Stimulated activated effector memory CD8-positive, alpha-beta T cell treated with anti-CD3 and anti-CD28 coated beads, Interleukin-12 subunit alpha, Interleukin-12 subunit beta, amount 100 ng/mL, for 72 hours (primary cell): Measurements from ENCODE around the gene SYT12.
A peak's percentile ranks its signal among the peaks of the same experiment; 100 is the strongest.

Experiments used
- ATAC-seq: fragments of 150-1000 bp; cut with Tn5 transposase; 2 replicates; pipeline ENCODE4 v1.10.0; 2021
- DNase-seq, 2 donors: peaks; one replicate each; pipeline ENCODE4 v3.0.0; 2021 to 2022; ENCODE audit warnings: low spot score in 2 of 2
- H3K27ac Mint-ChIP-seq: one replicate; pipeline ENCODE4 v1.8.0; 2022; ENCODE audit warnings: mild to moderate bottlenecking, mixed read lengths
- H3K36me3 Mint-ChIP-seq: one replicate; pipeline ENCODE4 v1.8.0; 2022; ENCODE audit warnings: mild to moderate bottlenecking, mixed read lengths
- H3K4me1 Mint-ChIP-seq: one replicate; pipeline ENCODE4 v1.8.0; 2022; ENCODE audit warnings: mixed read lengths
- H3K4me3 Mint-ChIP-seq: one replicate; pipeline ENCODE4 v1.8.0; 2022; ENCODE audit warnings: mild to moderate bottlenecking, mixed read lengths
- H3K9me3 Mint-ChIP-seq: one replicate; pipeline ENCODE4 v1.8.0; 2022; ENCODE audit warnings: mixed read lengths

The SYT12 gene

GRCh38 chr11:67013511-67014045 is 9.4 kb upstream of the SYT12 start:
- ATAC-seq, result no peak

GRCh38 chr11:67014343-67014742 is 8.6 kb upstream of the SYT12 start:
- Mint-ChIP-seq H3K27ac (no peak overlapping the region), H3K4me3 (no peak overlapping the region), H3K4me1 (no peaks in the 10 kb centered on the region), H3K36me3 (no peaks in the 10 kb centered on the region), H3K9me3 (no peaks in the 10 kb centered on the region)
- ATAC-seq (no peak), DNase-seq (no peak)

More at GRCh38 chr11:67013511-67014045, 9.4 kb upstream of the SYT12 start:
- Mint-ChIP-seq H3K27ac (no peak overlapping the region), H3K4me3 (no peak overlapping the region), H3K36me3 (no peaks in the 10 kb centered on the region), H3K9me3 (no peaks in the 10 kb centered on the region), H3K4me1 (no peaks in the 10 kb centered on the region)
- DNase-seq, result no peak

GRCh38 chr11:67015048-67015447 is 7.9 kb upstream of the SYT12 start:
- no peak for DNase-seq
- Mint-ChIP-seq H3K27ac (no peak overlapping the region), H3K4me1 (no peaks in the 10 kb centered on the region), H3K36me3 (no peaks in the 10 kb centered on the region), H3K4me3 (no peak overlapping the region), H3K9me3 (no peaks in the 10 kb centered on the region)
- ATAC-seq, result no peak

- Mint-ChIP-seq H3K4me3 (no peak overlapping the region), H3K4me1 (peaks cover 9% of the 10 kb centered on the region), H3K36me3 (no peaks in the 10 kb centered on the region), H3K27ac (no peak overlapping the region), H3K9me3 (no peaks in the 10 kb centered on the region)
- no peak for ATAC-seq
- DNase-seq, result no peak
Measured at GRCh38 chr11:67016550-67016949, 6.4 kb upstream of the SYT12 start.

- no peaks in the 10 kb centered on the region for H3K36me3 Mint-ChIP-seq
- peaks cover 43% of the 10 kb centered on the region for H3K4me1 Mint-ChIP-seq
- peak; percentile 82 for ATAC-seq
- no peak overlapping the region for H3K27ac Mint-ChIP-seq
- H3K4me3 Mint-ChIP-seq, result no peak overlapping the region
- H3K9me3 Mint-ChIP-seq, result no peaks in the 10 kb centered on the region
- DNase-seq, result no peak
Measured at GRCh38 chr11:67020949-67021348, 2.0 kb upstream of the SYT12 start.

GRCh38 chr11:67022341-67022933 is 497 bp upstream of the SYT12 start:
- no peaks in the 10 kb centered on the region for H3K36me3 Mint-ChIP-seq
- no peaks in the 10 kb centered on the region for H3K9me3 Mint-ChIP-seq
- DNase-seq (no peak), ATAC-seq (no peak)
- peaks cover 43% of the 10 kb centered on the region for H3K4me1 Mint-ChIP-seq
- no peak overlapping the region for H3K27ac Mint-ChIP-seq
- H3K4me3 Mint-ChIP-seq, result peak overlapping the region; percentile 71

DNA sequence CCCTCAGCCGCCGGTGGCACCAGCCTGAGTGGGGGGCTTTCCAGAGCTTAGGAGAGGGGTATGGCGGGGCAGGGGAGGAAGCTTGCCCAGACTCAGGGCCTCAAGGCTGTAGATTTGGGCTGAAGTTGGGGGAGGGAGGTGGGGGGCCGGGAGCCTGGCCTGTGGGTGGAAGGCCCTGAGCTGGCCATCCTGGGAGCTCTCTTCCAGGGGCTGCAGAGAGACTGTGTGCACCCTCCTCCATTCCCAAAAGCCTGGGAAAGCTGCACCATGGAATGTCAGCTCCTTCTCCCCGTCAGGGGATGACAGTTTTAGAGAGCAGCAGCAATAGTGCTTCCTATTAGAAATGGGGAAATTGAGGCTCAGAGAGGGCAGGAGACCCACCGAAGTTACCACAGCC is 1.0 kb downstream of the SYT12 start:
- peaks cover 43% of the 10 kb centered on the region for H3K4me1 Mint-ChIP-seq
- H3K4me3 Mint-ChIP-seq, result peak overlapping the region; percentile 71
- no peaks in the 10 kb centered on the region for H3K9me3 Mint-ChIP-seq
- H3K27ac Mint-ChIP-seq, result no peak overlapping the region
- H3K36me3 Mint-ChIP-seq, result no peaks in the 10 kb centered on the region
- no peak for ATAC-seq
- no peak for DNase-seq

GRCh38 chr11:67024410-67024809 is 1.5 kb downstream of the SYT12 start:
- H3K27ac Mint-ChIP-seq, result peak overlapping the region; percentile 61
- ATAC-seq (peak; percentile 55), DNase-seq (peak; percentile 16 to 74)
- H3K9me3 Mint-ChIP-seq, result no peaks in the 10 kb centered on the region
- H3K36me3 Mint-ChIP-seq, result no peaks in the 10 kb centered on the region
- H3K4me3 Mint-ChIP-seq, result peak overlapping the region; percentile 71
- peaks cover 43% of the 10 kb centered on the region for H3K4me1 Mint-ChIP-seq

DNA sequence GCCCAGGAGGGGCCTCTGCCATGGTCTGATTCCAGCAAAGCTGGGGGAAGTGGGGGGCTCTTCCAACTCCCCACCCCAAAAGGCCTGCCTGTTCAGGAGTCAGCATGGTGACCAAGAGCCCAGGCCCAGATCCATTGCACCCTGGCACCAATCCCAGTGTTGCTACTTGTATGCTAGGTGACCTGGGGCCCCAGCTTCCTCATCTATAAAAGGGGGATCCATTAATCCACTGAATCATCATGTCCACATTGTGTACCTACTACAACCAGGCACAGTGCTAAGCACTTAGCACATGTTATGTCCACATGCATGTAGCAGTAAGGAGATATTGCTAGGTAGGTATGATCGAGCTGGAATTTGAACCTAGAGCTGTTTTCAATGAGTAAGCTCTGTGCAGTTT is 2.0 kb downstream of the SYT12 start:
- Mint-ChIP-seq H3K4me3 (peak overlapping the region; percentile 71), H3K9me3 (no peaks in the 10 kb centered on the region), H3K36me3 (no peaks in the 10 kb centered on the region), H3K4me1 (peaks cover 43% of the 10 kb centered on the region), H3K27ac (peak overlapping the region; percentile 61)
- DNase-seq (no peak), ATAC-seq (no peak)

- Mint-ChIP-seq H3K4me3 (no peak overlapping the region), H3K36me3 (no peaks in the 10 kb centered on the region), H3K27ac (no peak overlapping the region), H3K4me1 (peaks cover 42% of the 10 kb centered on the region), H3K9me3 (no peaks in the 10 kb centered on the region)
- DNase-seq (no peak), ATAC-seq (no peak)
Measured at GRCh38 chr11:67025750-67026149, 2.8 kb downstream of the SYT12 start.

- no peaks in the 10 kb centered on the region for H3K9me3 Mint-ChIP-seq
- no peaks in the 10 kb centered on the region for H3K36me3 Mint-ChIP-seq
- DNase-seq (no peak), ATAC-seq (no peak)
- no peak overlapping the region for H3K27ac Mint-ChIP-seq
- no peak overlapping the region for H3K4me3 Mint-ChIP-seq
- peaks cover 33% of the 10 kb centered on the region for H3K4me1 Mint-ChIP-seq
Measured at GRCh38 chr11:67026941-67027340, 4.0 kb downstream of the SYT12 start.

DNA sequence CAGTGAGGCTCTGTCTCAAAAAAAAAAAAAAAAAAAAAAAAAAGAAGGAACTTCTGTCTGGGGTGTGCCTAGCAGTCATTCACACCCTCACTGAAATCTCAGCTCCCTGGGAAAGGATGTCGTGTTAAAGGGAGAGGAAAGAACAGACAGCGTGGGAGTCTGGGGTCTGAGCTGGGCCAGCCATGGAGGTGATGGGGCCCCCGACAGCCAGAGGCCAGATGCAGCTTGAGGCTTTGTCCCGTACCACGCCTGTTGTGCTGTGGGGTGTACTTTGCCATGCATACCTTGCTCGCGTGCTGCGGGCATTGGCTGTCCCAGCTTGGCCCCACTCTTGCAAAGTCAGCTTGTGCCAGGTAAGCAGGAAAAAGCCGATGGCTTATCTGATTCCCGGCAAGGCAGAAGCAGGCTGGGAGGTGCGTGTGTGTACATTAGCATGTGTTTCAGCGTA is 4.6 kb downstream of the SYT12 start:
- Mint-ChIP-seq H3K36me3 (no peaks in the 10 kb centered on the region), H3K27ac (no peak overlapping the region), H3K4me1 (peaks cover 28% of the 10 kb centered on the region), H3K9me3 (no peaks in the 10 kb centered on the region), H3K4me3 (no peak overlapping the region)
- ATAC-seq (no peak), DNase-seq (no peak)

- no peak for ATAC-seq
- no peak for DNase-seq
- no peaks in the 10 kb centered on the region for H3K36me3 Mint-ChIP-seq
- H3K9me3 Mint-ChIP-seq, result no peaks in the 10 kb centered on the region
- peaks cover 24% of the 10 kb centered on the region for H3K4me1 Mint-ChIP-seq
- H3K27ac Mint-ChIP-seq, result no peak overlapping the region
- H3K4me3 Mint-ChIP-seq, result no peak overlapping the region
Measured at GRCh38 chr11:67027943-67028542, 5.1 kb downstream of the SYT12 start.

DNA sequence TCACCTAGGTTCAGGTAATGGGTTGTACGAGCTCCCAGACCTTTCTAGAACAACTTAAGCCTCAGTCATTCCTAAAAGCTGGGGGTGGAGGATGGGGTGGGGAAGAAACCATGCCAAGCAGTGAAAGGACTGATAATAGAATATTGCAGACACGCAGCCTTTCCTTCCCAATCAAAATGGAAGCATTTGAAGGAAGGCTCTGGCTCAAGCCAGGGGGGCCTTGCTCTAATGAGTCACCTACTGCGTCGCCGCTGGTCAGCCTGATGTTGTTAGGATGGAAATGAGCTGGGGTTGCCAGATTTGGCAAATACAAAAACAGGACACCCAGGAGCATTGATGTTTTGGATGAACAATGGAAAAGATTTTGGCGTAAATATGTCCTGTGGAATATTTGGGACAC is 6.2 kb downstream of the SYT12 start:
- ATAC-seq, result no peak
- H3K4me1 Mint-ChIP-seq, result peaks cover 15% of the 10 kb centered on the region
- H3K27ac Mint-ChIP-seq, result no peak overlapping the region
- H3K36me3 Mint-ChIP-seq, result no peaks in the 10 kb centered on the region
- no peak for DNase-seq
- H3K4me3 Mint-ChIP-seq, result no peak overlapping the region
- no peaks in the 10 kb centered on the region for H3K9me3 Mint-ChIP-seq

GRCh38 chr11:67030976-67031375 is 8.0 kb downstream of the SYT12 start:
- ATAC-seq, result no peak
- no peaks in the 10 kb centered on the region for H3K4me1 Mint-ChIP-seq
- no peaks in the 10 kb centered on the region for H3K36me3 Mint-ChIP-seq
- no peak overlapping the region for H3K4me3 Mint-ChIP-seq
- no peak for DNase-seq
- H3K27ac Mint-ChIP-seq, result no peak overlapping the region
- H3K9me3 Mint-ChIP-seq, result no peaks in the 10 kb centered on the region

GRCh38 chr11:67031791-67032561 is 9.0 kb downstream of the SYT12 start:
- no peaks in the 10 kb centered on the region for H3K4me1 Mint-ChIP-seq
- no peak overlapping the region for H3K27ac Mint-ChIP-seq

More at GRCh38 chr11:67031791-67032561, 9.0 kb downstream of the SYT12 start:
- no peak for DNase-seq
- Mint-ChIP-seq H3K36me3 (no peaks in the 10 kb centered on the region), H3K4me3 (no peak overlapping the region), H3K9me3 (no peaks in the 10 kb centered on the region)
- no peak for ATAC-seq
